ENCODE results near the gene TMED6. TPM values are rescaled to one million over a fixed set of nuclear protein-coding genes. Genes with fewer than 3 reads are reported as not detected.

TMED6 gene
- 1.6 and 1.7 TPM in 2 replicates for total RNA-seq

- no peaks in the 10 kb centered on the region for H3K27me3 Mint-ChIP-seq
- H3K9me3 Mint-ChIP-seq = no peaks in the 10 kb centered on the region
- H3K4me1 Mint-ChIP-seq = peaks cover 2% of the 10 kb centered on the region
- intact Hi-C loops (cut with micrococcal nuclease) = no loop called here
- peaks cover 42% of the 10 kb centered on the region for H3K36me3 Mint-ChIP-seq (ENCODE audit: low read depth)
- no peak for DNase-seq
- H3K4me3 Mint-ChIP-seq = no peak within 1 kb of the TSS
- H3K27ac Mint-ChIP-seq = no peak within 1 kb of the TSS
Measured at GRCh38 chr16:69351309-69352027, at the start of gene TMED6. TSS of gene TMED6 (minus strand) at chr16:69351786. CDS start at chr16:69351753, 33 bp downstream.

DNA sequence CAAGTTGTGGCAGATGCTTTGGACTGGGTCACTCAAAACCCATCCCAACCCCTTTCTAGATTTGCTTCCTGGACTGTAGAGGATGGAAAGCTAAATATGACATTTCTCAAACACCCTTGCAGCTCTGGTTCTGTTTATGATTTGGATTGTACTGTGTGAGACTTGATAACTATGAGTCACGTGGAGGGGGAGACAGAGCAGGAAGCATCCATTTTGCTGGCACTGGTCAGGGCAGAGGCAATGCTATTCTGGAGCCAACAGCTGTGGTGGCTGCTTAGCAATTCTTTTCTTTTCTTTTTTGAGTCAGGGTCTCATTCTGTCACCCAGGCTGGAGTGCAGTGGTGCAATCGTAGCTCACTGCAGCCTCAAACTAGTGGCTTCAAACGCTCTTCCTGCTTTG, 47.8 kb upstream of the TMED6 start:
- no peak for DNase-seq
- Mint-ChIP-seq H3K27me3 (no peaks in the 10 kb centered on the region), H3K4me3 (no peak overlapping the region), H3K9me3 (no peaks in the 10 kb centered on the region), H3K4me1 (peaks cover 18% of the 10 kb centered on the region), H3K27ac (no peak overlapping the region), H3K36me3 (ENCODE audit: low read depth) (no peaks in the 10 kb centered on the region)
- intact Hi-C loops (cut with micrococcal nuclease) = loop anchor here (5.0 kb wide), 1 partner anchor 68 kb away; no protein-coding TSS in a partner anchor

DNA sequence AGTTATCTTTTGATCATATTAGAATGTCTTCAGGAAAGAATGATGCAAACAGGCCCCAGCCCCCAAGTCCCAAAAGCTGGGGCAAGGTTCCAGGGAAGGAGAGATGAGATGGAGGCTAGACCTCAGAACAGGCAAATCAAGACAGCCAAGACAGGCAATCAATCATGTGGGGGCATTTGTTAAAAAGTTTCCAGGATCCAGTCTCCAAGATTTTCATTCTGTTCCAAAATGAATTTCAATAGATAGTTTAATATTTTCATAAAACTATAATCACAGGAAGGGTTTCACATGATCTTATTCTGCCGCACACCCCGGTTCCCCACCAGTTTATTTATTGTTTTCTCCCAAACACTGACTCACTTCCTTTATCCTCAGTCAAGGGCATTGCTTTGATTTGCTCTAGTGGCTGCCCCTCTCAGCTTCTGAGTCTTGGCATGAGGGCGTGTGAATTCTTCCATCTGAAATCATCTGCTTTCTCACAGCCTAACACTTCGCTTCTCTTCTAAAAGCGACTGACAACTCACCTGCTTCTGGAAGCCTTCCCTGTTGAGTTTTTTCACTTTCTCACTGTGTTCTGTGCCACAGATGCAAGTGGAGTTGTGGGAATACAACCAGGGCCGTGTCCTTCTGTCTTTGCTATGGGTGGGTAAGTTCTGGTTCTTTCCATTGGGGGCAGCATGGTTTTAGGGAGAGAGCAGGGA, 46.4 kb upstream of the TMED6 start:
- Mint-ChIP-seq H3K27me3 (peaks cover 1% of the 10 kb centered on the region), H3K27ac (no peak overlapping the region), H3K36me3 (ENCODE audit: low read depth) (no peaks in the 10 kb centered on the region), H3K9me3 (no peaks in the 10 kb centered on the region), H3K4me1 (peaks cover 18% of the 10 kb centered on the region), H3K4me3 (no peak overlapping the region)
- DNase-seq = no peak
- intact Hi-C loops (cut with micrococcal nuclease) = loop anchor here (5.0 kb wide), 1 partner anchor 69 kb away; no protein-coding TSS in a partner anchor

DNA sequence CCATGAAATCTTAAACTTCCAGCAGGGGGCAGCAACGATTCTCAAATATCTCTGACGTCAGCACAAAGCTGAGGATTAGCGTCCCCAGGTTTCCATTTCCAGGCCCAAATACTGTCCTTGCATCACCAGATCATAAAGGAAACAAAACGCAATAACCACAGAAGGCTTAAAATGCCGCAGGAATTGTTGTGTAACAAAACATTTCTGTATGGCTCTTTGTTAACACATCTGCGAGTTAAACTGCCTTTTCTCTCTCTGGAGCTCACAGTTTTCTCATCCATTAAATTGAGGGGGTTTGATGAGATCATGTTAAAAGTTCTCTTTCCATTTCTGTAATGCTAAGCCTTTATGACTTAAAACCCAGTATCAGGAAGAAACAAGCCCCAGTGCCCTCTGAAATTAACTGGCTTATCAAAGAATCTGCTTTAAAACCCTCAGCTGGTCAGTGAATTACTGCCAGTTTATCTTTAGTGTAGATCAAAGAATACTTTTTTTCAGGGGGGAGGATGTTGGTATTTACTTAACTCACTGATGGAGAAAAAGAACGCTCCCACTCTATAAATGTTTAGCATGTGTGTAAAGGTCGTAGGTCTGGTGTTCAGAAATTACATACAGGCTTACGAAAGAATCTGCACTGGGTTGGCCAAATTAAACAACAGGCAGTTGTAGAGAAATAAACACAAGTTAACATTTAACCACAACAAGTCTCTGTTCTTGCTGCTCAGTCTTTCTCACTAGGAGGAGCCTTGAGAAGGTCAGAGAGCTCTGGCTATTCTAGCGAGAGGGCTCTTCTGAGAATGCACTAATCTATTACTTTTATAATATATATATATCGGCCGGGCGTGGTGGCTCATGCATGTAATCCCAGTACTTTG, 44.8 kb upstream of the TMED6 start:
- H3K27ac Mint-ChIP-seq = peak overlapping the region; percentile 15
- peaks cover 3% of the 10 kb centered on the region for H3K27me3 Mint-ChIP-seq
- DNase-seq = peak; percentile 92
- H3K4me3 Mint-ChIP-seq = peak overlapping the region; percentile 4
- H3K9me3 Mint-ChIP-seq = no peaks in the 10 kb centered on the region
- no peaks in the 10 kb centered on the region for H3K36me3 Mint-ChIP-seq (ENCODE audit: low read depth)
- peaks cover 15% of the 10 kb centered on the region for H3K4me1 Mint-ChIP-seq
- intact Hi-C loops (cut with micrococcal nuclease) = loop anchor here (1.0 to 5.0 kb wide), 3 partner anchors 71 to 359 kb away; no protein-coding TSS in a partner anchor

DNA sequence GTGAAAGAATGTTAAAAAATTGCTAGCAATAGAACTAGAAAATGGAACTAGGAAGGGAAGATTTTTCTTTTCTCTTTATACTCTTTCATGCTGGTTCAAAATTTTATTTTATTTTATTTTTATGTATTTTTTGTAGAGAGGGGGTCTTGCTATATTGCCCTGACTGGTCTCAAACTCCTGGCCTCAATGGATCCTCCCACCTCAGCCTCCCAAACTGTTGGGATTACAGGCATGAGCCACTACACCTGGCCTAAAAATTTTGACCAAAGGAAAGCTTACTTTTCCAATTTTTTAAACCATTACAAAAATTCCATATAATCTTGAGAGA, 44.2 kb upstream of the TMED6 start:
- peaks cover 3% of the 10 kb centered on the region for H3K27me3 Mint-ChIP-seq
- H3K36me3 Mint-ChIP-seq (ENCODE audit: low read depth) = no peaks in the 10 kb centered on the region
- H3K4me3 Mint-ChIP-seq = no peak overlapping the region
- peaks cover 15% of the 10 kb centered on the region for H3K4me1 Mint-ChIP-seq
- DNase-seq = no peak
- H3K27ac Mint-ChIP-seq = peak overlapping the region; percentile 15
- no peaks in the 10 kb centered on the region for H3K9me3 Mint-ChIP-seq
- intact Hi-C loops (cut with micrococcal nuclease) = loop anchor here (1.0 to 5.0 kb wide), 3 partner anchors 71 to 359 kb away; no protein-coding TSS in a partner anchor

- Mint-ChIP-seq H3K9me3 (no peaks in the 10 kb centered on the region), H3K27ac (no peak overlapping the region), H3K4me3 (no peak overlapping the region), H3K36me3 (ENCODE audit: low read depth) (no peaks in the 10 kb centered on the region), H3K27me3 (peaks cover 3% of the 10 kb centered on the region), H3K4me1 (peaks cover 15% of the 10 kb centered on the region)
- no peak for DNase-seq
- intact Hi-C loops (cut with micrococcal nuclease) = no loop called here
Measured at GRCh38 chr16:69393898-69394849, 42.6 kb upstream of the TMED6 start.

- H3K4me1 Mint-ChIP-seq = peaks cover 21% of the 10 kb centered on the region
- H3K4me3 Mint-ChIP-seq = no peak overlapping the region
- H3K27me3 Mint-ChIP-seq = no peaks in the 10 kb centered on the region
- H3K36me3 Mint-ChIP-seq (ENCODE audit: low read depth) = peaks cover 27% of the 10 kb centered on the region
- no peaks in the 10 kb centered on the region for H3K9me3 Mint-ChIP-seq
- DNase-seq = no peak
- H3K27ac Mint-ChIP-seq = peak overlapping the region; percentile 87
- intact Hi-C loops (cut with micrococcal nuclease) = loop anchor here (10.0 kb wide), 1 partner anchor 958 kb away; the partner anchor contains the start of gene DDX19A
Measured at GRCh38 chr16:69386596-69386995, 35.0 kb upstream of the TMED6 start.

DNA sequence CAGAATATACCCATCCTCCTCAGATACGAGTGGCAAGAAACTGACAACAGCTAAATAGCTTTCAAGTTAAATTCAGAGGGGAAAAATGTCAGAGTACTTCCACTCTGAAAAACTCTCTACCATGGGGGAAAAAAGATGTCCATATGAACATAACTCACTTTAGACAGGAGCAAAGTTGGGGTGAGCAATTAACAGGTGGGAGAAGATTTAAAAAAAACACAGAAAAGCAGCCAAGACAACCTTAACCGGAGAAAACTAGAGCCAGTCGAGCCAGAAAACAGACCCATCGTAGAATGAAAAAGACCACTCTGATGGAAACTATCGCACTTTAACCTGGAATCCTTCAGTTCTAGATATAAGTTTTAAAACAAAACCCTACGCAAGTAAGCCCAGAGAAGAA, 33.4 kb upstream of the TMED6 start:
- intact Hi-C loops (cut with micrococcal nuclease) = loop anchor here (1.0 to 10.0 kb wide), 6 partner anchors 39 to 960 kb away; partner anchors contain the start of genes COG8, CYB5B, DDX19A and NIP7
- DNase-seq = no peak
- Mint-ChIP-seq H3K4me1 (peaks cover 21% of the 10 kb centered on the region), H3K27ac (peak overlapping the region; percentile 96), H3K27me3 (no peaks in the 10 kb centered on the region), H3K4me3 (peak overlapping the region; percentile 92), H3K9me3 (no peaks in the 10 kb centered on the region), H3K36me3 (ENCODE audit: low read depth) (peaks cover 39% of the 10 kb centered on the region)

DNA sequence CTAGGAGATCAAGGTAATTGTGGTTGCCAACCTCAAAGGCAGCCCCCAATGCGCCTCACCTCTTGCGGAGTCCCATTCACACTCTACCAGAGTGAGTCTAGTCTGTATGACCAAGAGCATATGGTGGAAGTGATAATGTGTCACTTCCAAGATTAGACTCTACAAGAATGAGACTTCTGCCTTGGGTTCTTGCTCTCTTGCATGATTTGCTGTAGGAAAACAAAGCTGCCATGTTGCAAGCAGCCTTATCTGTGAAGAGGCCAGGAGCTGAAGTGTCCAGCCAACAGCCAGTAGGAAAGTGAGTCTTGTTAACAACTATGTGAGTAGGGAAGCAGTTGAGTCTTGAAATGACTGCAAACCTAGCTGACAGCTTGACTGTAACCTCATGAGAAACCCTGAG, 30.8 kb upstream of the TMED6 start:
- Mint-ChIP-seq H3K4me1 (peaks cover 23% of the 10 kb centered on the region), H3K4me3 (peak overlapping the region; percentile 10), H3K9me3 (no peaks in the 10 kb centered on the region), H3K36me3 (ENCODE audit: low read depth) (peaks cover 56% of the 10 kb centered on the region), H3K27me3 (no peaks in the 10 kb centered on the region), H3K27ac (no peak overlapping the region)
- DNase-seq = no peak
- intact Hi-C loops (cut with micrococcal nuclease) = loop anchor here (10.0 kb wide), 1 partner anchor 962 kb away; the partner anchor contains the start of gene DDX19A

GRCh38 chr16:69381231-69381630, 29.6 kb upstream of the TMED6 start:
- DNase-seq = no peak
- peaks cover 61% of the 10 kb centered on the region for H3K36me3 Mint-ChIP-seq (ENCODE audit: low read depth)
- H3K9me3 Mint-ChIP-seq = no peaks in the 10 kb centered on the region
- no peak overlapping the region for H3K4me3 Mint-ChIP-seq
- intact Hi-C loops (cut with micrococcal nuclease) = loop anchor here (10.0 kb wide), 1 partner anchor 964 kb away; the partner anchor contains the start of gene DDX19A
- no peaks in the 10 kb centered on the region for H3K27me3 Mint-ChIP-seq
- peaks cover 23% of the 10 kb centered on the region for H3K4me1 Mint-ChIP-seq
- H3K27ac Mint-ChIP-seq = no peak overlapping the region

- H3K27me3 Mint-ChIP-seq = no peaks in the 10 kb centered on the region
- H3K4me1 Mint-ChIP-seq = peaks cover 13% of the 10 kb centered on the region
- intact Hi-C loops (cut with micrococcal nuclease) = no loop called here
- no peak overlapping the region for H3K4me3 Mint-ChIP-seq
- peaks cover 55% of the 10 kb centered on the region for H3K36me3 Mint-ChIP-seq (ENCODE audit: low read depth)
- H3K9me3 Mint-ChIP-seq = no peaks in the 10 kb centered on the region
- no peak for DNase-seq
- H3K27ac Mint-ChIP-seq = peak overlapping the region; percentile 39
Measured at GRCh38 chr16:69378760-69379159, 27.2 kb upstream of the TMED6 start.

- H3K4me1 Mint-ChIP-seq = peaks cover 10% of the 10 kb centered on the region
- no peaks in the 10 kb centered on the region for H3K9me3 Mint-ChIP-seq
- DNase-seq = no peak
- H3K27ac Mint-ChIP-seq = no peak overlapping the region
- H3K27me3 Mint-ChIP-seq = no peaks in the 10 kb centered on the region
- peaks cover 55% of the 10 kb centered on the region for H3K36me3 Mint-ChIP-seq (ENCODE audit: low read depth)
- intact Hi-C loops (cut with micrococcal nuclease) = no loop called here
- H3K4me3 Mint-ChIP-seq = no peak overlapping the region
Measured at GRCh38 chr16:69378036-69378435, 26.4 kb upstream of the TMED6 start.
